HEK293T (cell line): Measurements from ENCODE around the gene NMD3.

Source experiments
- ELF4 ChIP-seq: fragments of 450-650 bp; IDR thresholded peaks from 2 replicates; pipeline ENCODE4 v1.6.1; 2017; ENCODE audit warnings: antibody characterized with exemption
- FOXK2 ChIP-seq: fragments of 450-650 bp; IDR thresholded peaks from 2 replicates; pipeline ENCODE4 v1.6.1; 2016; ENCODE audit warnings: mild to moderate bottlenecking
- L3MBTL2 ChIP-seq: fragments of 450-650 bp; conservative IDR thresholded peaks from 2 replicates; pipeline ENCODE4 v1.6.1; 2016; ENCODE audit warnings: mild to moderate bottlenecking
- LEF1 ChIP-seq: fragments of 450-650 bp; IDR thresholded peaks from 2 replicates; pipeline ENCODE4 v1.6.1; 2017; ENCODE audit warnings: mild to moderate bottlenecking, borderline replicate concordance
- SP1 ChIP-seq: fragments of 450-650 bp; IDR thresholded peaks from 2 replicates; pipeline ENCODE4 v1.6.1; 2017
- SUZ12 ChIP-seq: fragments of 450-650 bp; IDR thresholded peaks from 2 replicates; pipeline ENCODE4 v1.6.1; 2016; ENCODE audit warnings: mild to moderate bottlenecking
- TARDBP ChIP-seq: fragments of 450-650 bp; IDR thresholded peaks from 2 replicates; pipeline ENCODE4 v1.6.1; 2016
- ZNF384 ChIP-seq: fragments of 450-650 bp; IDR thresholded peaks from 2 replicates; pipeline ENCODE4 v1.6.1; 2016

- TF ChIP-seq ZNF384 (no peak), TARDBP (no peak), ELF4 (no peak), L3MBTL2 (no peak), SP1 (no peak), FOXK2 (no peak), LEF1 (no peak), SUZ12 (no peak)
Observed at GRCh38 chr3:161219495-161219894, 1.6 kb upstream of the NMD3 start.
